GM12873 (cell line): Measurements from ENCODE around the gene YPEL1.

Experiments used
- TF ChIP-seq, protein P1 (sequence below): IDR thresholded peaks from 2 replicates; pipeline ENCODE4 v1.5.1; 2012; ENCODE audit warnings: low read depth, mild to moderate bottlenecking, moderate library complexity, low read length, control low read depth; ENCODE audit not compliant: insufficient read depth; ENCODE audit errors: missing control alignments

Gene YPEL1

GRCh38 chr22:21680830-21681565 is 54.6 kb downstream of the YPEL1 start:
- TF ChIP-seq, protein P1, sequence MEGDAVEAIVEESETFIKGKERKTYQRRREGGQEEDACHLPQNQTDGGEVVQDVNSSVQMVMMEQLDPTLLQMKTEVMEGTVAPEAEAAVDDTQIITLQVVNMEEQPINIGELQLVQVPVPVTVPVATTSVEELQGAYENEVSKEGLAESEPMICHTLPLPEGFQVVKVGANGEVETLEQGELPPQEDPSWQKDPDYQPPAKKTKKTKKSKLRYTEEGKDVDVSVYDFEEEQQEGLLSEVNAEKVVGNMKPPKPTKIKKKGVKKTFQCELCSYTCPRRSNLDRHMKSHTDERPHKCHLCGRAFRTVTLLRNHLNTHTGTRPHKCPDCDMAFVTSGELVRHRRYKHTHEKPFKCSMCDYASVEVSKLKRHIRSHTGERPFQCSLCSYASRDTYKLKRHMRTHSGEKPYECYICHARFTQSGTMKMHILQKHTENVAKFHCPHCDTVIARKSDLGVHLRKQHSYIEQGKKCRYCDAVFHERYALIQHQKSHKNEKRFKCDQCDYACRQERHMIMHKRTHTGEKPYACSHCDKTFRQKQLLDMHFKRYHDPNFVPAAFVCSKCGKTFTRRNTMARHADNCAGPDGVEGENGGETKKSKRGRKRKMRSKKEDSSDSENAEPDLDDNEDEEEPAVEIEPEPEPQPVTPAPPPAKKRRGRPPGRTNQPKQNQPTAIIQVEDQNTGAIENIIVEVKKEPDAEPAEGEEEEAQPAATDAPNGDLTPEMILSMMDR = no peak

DNA sequence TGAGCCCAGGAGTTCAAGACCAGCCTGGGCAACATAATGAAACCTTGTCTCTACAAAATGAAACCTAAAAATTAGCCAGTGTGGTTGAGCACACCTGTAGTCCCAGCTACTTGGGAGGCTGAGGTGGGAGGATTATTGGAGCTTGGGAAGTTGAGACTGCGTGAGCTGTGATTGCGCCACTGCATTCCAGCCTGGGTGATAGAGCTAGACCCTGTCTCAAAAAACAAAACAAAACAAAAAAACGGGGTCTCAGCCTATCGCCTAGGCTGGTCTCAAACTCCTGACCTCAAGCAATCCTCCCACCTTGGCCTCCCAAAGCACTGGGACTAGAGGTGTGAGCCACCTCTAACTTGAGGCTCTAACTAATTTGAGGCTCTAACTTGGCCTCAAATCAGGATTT is 56.2 kb downstream of the YPEL1 start:
- TF ChIP-seq, protein P1 = no peak

DNA sequence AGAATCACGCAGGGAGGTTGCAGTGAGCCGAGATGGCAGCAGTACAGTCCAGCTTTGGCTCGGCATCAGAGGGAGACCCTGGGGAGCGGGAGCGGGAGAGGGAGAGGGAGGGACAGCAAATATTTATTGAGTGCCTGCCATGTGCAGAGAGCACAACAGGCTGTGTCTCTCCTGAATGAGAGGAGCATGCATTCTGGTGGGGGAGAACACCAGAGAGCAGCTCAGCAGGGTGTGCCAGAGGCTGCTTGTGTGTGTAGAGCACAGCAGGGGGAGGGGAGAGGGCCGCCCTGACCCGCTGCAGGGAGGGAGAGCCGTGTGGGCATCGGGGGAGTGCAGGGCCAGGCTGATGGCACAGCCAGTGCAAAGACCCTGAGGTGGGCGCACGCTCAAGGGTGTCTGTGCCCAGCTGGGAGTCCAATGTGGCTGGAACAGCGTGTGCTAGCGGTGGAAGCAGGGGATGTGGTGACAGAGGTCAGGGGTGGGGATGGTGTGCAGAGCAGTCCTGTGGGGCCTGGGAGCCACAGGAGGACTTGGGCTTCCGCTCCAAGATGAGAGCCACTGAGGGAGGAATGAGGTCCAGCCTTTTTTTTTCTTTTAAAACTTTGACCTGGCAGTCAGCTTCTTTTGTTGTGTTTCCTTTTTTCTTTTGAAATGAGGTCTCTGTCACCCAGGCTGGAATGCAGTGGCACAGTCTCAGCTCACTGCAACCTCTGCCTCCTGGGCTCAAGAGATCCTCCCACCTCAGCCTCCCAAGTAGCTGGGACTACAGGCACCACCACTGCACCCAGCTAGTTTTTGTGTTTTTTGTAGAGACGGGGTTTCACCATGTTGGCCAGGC is 57.8 kb downstream of the YPEL1 start:
- TF ChIP-seq, protein P1 = no peak

- TF ChIP-seq, protein P1 = no peak
Measured at GRCh38 chr22:21674638-21675245, 60.9 kb downstream of the YPEL1 start.

DNA sequence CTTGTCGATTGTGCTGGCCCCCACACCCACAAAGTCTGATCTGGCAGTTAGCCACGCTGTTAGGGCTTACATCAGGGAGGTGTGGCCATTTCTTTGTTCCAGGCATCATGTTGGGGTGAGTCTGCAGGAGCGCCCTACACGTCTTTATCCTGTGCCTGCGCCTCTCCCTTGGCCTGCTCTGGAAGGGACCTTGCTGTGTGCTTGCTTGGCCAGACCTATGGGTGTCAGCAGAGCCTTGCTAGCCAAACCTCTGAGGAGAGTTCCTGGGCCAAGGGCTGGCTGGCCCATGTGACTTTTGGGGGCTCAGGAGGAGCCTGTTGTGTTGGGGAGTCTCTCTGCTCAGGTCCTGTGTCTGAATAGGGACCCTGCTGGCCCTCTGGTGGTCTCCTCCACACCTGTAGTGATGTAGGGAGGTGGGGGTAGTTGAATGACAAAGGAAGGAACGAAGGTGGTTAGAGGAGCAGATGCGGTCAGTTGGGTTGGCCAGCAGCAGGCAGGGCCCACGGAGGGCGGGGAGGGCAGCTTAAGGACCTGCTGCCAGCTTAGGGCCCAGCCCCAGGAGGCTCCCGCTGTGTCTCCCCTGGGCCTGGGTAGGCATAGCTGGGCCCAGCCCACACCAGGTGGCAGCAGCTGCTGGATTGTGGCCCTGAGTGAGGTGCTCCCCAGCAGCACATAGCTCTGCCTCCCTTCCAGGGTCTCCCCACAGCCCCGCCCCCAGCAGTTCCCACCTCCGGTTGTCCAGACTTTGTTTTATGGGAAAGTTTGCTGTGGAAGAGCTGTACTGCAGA is 61.9 kb downstream of the YPEL1 start:
- TF ChIP-seq, protein P1 = no peak

GRCh38 chr22:21672107-21672629 is 63.4 kb downstream of the YPEL1 start:
- TF ChIP-seq, protein P1 = no peak
